ENCODE results near the gene TFE3. TPM values are rescaled to one million over a fixed set of nuclear protein-coding genes. Genes with fewer than 3 reads are reported as not detected.

TFE3 gene
- total RNA-seq: 55.6 and 63.3 TPM in 2 replicates

GRCh38 chrX:49043220-49043986 is at the start of gene TFE3:
Gene TFE3, minus strand, starts transcription at chrX:49043357. Its CDS starts 131 bp downstream, at chrX:49043226.
- no peaks in the 10 kb centered on the region for H3K36me3 ChIP-seq (ENCODE audit: control insufficient read depth, insufficient read depth, low read length)
- DNase-seq (ENCODE audit: low read depth): peak; percentile 93
- peak within 1 kb of the TSS; percentile 52 for H3K4me3 ChIP-seq (ENCODE audit: low read depth, low read length)
- TF ChIP-seq CTCF (IDR thresholded peaks at IDR 0.05; ENCODE audit: insufficient read depth, low read length, poor library complexity, severe bottlenecking): peak; percentile 55
- no peaks in the 10 kb centered on the region for H3K27me3 ChIP-seq (ENCODE audit: control insufficient read depth, insufficient read depth, low read length)

GRCh38 chrX:49089553-49089952 is 46.4 kb upstream of the TFE3 start:
- Histone ChIP-seq H3K36me3 (ENCODE audit: control insufficient read depth, insufficient read depth, low read length) (no peaks in the 10 kb centered on the region), H3K27me3 (ENCODE audit: control insufficient read depth, insufficient read depth, low read length) (no peaks in the 10 kb centered on the region), H3K4me3 (ENCODE audit: low read depth, low read length) (no peak overlapping the region)
- TF ChIP-seq CTCF (IDR thresholded peaks at IDR 0.05; ENCODE audit: insufficient read depth, low read length, poor library complexity, severe bottlenecking): no peak
- DNase-seq (ENCODE audit: low read depth): no peak

- TF ChIP-seq CTCF (IDR thresholded peaks at IDR 0.05; ENCODE audit: insufficient read depth, low read length, poor library complexity, severe bottlenecking): no peak
- H3K36me3 ChIP-seq (ENCODE audit: control insufficient read depth, insufficient read depth, low read length): no peaks in the 10 kb centered on the region
- no peak for DNase-seq (ENCODE audit: low read depth)
- no peaks in the 10 kb centered on the region for H3K27me3 ChIP-seq (ENCODE audit: control insufficient read depth, insufficient read depth, low read length)
- no peak overlapping the region for H3K4me3 ChIP-seq (ENCODE audit: low read depth, low read length)
Observed at GRCh38 chrX:49082271-49082871, 39.2 kb upstream of the TFE3 start.

GRCh38 chrX:49079489-49080428 is 36.6 kb upstream of the TFE3 start, which contains the start of gene WDR45:
Gene WDR45, minus strand, starts transcription at chrX:49079887. Its CDS starts 1,792 bp downstream, at chrX:49078095.
- DNase-seq (ENCODE audit: low read depth): no peak
- Histone ChIP-seq H3K4me3 (ENCODE audit: low read depth, low read length) (peak within 1 kb of the TSS; percentile 67), H3K36me3 (ENCODE audit: control insufficient read depth, insufficient read depth, low read length) (no peaks in the 10 kb centered on the region), H3K27me3 (ENCODE audit: control insufficient read depth, insufficient read depth, low read length) (no peaks in the 10 kb centered on the region)
- no peak for TF ChIP-seq CTCF (IDR thresholded peaks at IDR 0.05; ENCODE audit: insufficient read depth, low read length, poor library complexity, severe bottlenecking)

GRCh38 chrX:49077941-49078340 is 34.8 kb upstream of the TFE3 start:
- no peak for TF ChIP-seq CTCF (IDR thresholded peaks at IDR 0.05; ENCODE audit: insufficient read depth, low read length, poor library complexity, severe bottlenecking)
- no peak for DNase-seq (ENCODE audit: low read depth)

More at GRCh38 chrX:49077941-49078340, 34.8 kb upstream of the TFE3 start:
- H3K36me3 ChIP-seq (ENCODE audit: control insufficient read depth, insufficient read depth, low read length): no peaks in the 10 kb centered on the region
- H3K4me3 ChIP-seq (ENCODE audit: low read depth, low read length): no peak overlapping the region
- no peaks in the 10 kb centered on the region for H3K27me3 ChIP-seq (ENCODE audit: control insufficient read depth, insufficient read depth, low read length)
